GM23338 (cell line): ENCODE results near the gene PALLD. TPM values are rescaled to one million over a fixed set of nuclear protein-coding genes. Genes with fewer than 3 reads are reported as not detected.

Experiments used
- ATAC-seq: fragments of 200-7000 bp; cut with Tn5 transposase; 3 replicates; pipeline ENCODE4 v1.9.1; 2020
- DNase-seq: peaks from one replicate; pipeline ENCODE4 v3.0.0-alpha.2; 2015; ENCODE audit warnings: low spot score
- H2AFZ ChIP-seq: fragments of 200-600 bp; sonication (generic); 2 replicates; pipeline ENCODE4 v1.8.0; 2016; ENCODE audit warnings: antibody characterized with exemption, mild to moderate bottlenecking, moderate library complexity
- H3F3A ChIP-seq: fragments of 200-600 bp; sonication (generic); replicated peaks from 2 replicates; pipeline ENCODE4 v1.8.0; 2017; ENCODE audit warnings: antibody characterized with exemption, mixed run types, low read depth
- H3K27ac ChIP-seq: fragments of 200-600 bp; sonication (generic); 2 replicates; pipeline ENCODE4 v1.6.1; 2016; ENCODE audit warnings: low read depth
- H3K27me3 ChIP-seq: fragments of 200-600 bp; sonication (generic); 2 replicates; pipeline ENCODE4 v1.8.0; 2016; ENCODE audit warnings: mild to moderate bottlenecking, mixed run types, moderate library complexity; ENCODE audit not compliant: insufficient read depth
- H3K36me3 ChIP-seq: fragments of 200-600 bp; sonication (generic); 2 replicates; pipeline ENCODE4 v1.8.0; 2016; ENCODE audit warnings: mild to moderate bottlenecking; ENCODE audit not compliant: insufficient read depth
- H3K4me1 ChIP-seq: fragments of 200-600 bp; sonication (generic); 2 replicates; pipeline ENCODE4 v1.8.0; 2016; ENCODE audit warnings: mild to moderate bottlenecking, moderate library complexity; ENCODE audit not compliant: insufficient read depth
- H3K4me2 ChIP-seq: fragments of 200-600 bp; sonication (generic); 2 replicates; pipeline ENCODE4 v1.7.1; 2017; ENCODE audit warnings: mixed run types
- H3K4me3 ChIP-seq: fragments of 200-600 bp; sonication (generic); 2 replicates; pipeline ENCODE4 v1.6.1; 2016; ENCODE audit warnings: mixed run types
- H3K79me2 ChIP-seq: fragments of 200-600 bp; sonication (generic); replicated peaks from 2 replicates; pipeline ENCODE4 v1.8.0; 2017; ENCODE audit warnings: mild to moderate bottlenecking; ENCODE audit not compliant: insufficient read depth
- H3K9me2 ChIP-seq: fragments of 200-600 bp; sonication (generic); 2 replicates; pipeline ENCODE4 v1.8.0; 2017; ENCODE audit not compliant: insufficient read depth
- H4K20me1 ChIP-seq: fragments of 200-600 bp; sonication (generic); replicated peaks from 2 replicates; pipeline ENCODE4 v1.8.0; 2017; ENCODE audit warnings: mild to moderate bottlenecking; ENCODE audit not compliant: insufficient read depth
- H3K27ac Mint-ChIP-seq: 2 replicates; pipeline ENCODE4 v1.8.0; 2020; ENCODE audit warnings: inconsistent platforms, mild to moderate bottlenecking, moderate library complexity, mixed read lengths
- H3K27me3 Mint-ChIP-seq: 3 replicates; pipeline ENCODE4 v1.8.0; 2022; ENCODE audit warnings: low read depth, mild to moderate bottlenecking, moderate library complexity, mixed read lengths, inconsistent platforms; ENCODE audit not compliant: insufficient read depth, poor library complexity
- H3K36me3 Mint-ChIP-seq: 3 replicates; pipeline ENCODE4 v1.8.0; 2021; ENCODE audit warnings: low read depth, mild to moderate bottlenecking, inconsistent platforms, moderate library complexity, mixed read lengths
- H3K4me1 Mint-ChIP-seq: 3 replicates; pipeline ENCODE4 v1.8.0; 2020; ENCODE audit warnings: mild to moderate bottlenecking, inconsistent platforms, mixed read lengths
- H3K4me3 Mint-ChIP-seq: 3 replicates; pipeline ENCODE4 v1.8.0; 2021; ENCODE audit warnings: moderate library complexity, mild to moderate bottlenecking, inconsistent platforms, mixed read lengths
- H3K9me3 Mint-ChIP-seq: 3 replicates; pipeline ENCODE4 v1.8.0; 2020; ENCODE audit warnings: moderate library complexity, mild to moderate bottlenecking, inconsistent platforms, mixed read lengths
- CREB1 ChIP-seq: fragments of 250-450 bp; sonication (Bioruptor Pico); IDR thresholded peaks from 2 replicates; pipeline ENCODE4 v1.5.0; 2020; ENCODE audit warnings: low read depth, mild to moderate bottlenecking, moderate library complexity
- EZH2 ChIP-seq: fragments of 200-600 bp; sonication (generic); IDR thresholded peaks from one replicate; pipeline ENCODE4 v1.8.0; 2017; ENCODE audit warnings: antibody characterized with exemption, mild to moderate bottlenecking, low read depth; ENCODE audit not compliant: unreplicated experiment
- EZH2phosphoT487 ChIP-seq: fragments of 200-600 bp; sonication (generic); IDR thresholded peaks from one replicate; pipeline ENCODE4 v1.8.1; 2018; ENCODE audit warnings: antibody characterized with exemption; ENCODE audit not compliant: unreplicated experiment
- NANOG ChIP-seq: IDR thresholded peaks from 2 replicates; pipeline ENCODE4 v1.6.1; 2016; ENCODE audit warnings: antibody characterized with exemption, borderline replicate concordance
- POLR2AphosphoS5 ChIP-seq: IDR thresholded peaks from 2 replicates; pipeline ENCODE4 v1.6.1; 2016; ENCODE audit warnings: antibody characterized with exemption, low read depth
- STAT1 ChIP-seq: IDR thresholded peaks from one replicate; pipeline ENCODE4 v1.6.1; 2016; ENCODE audit warnings: antibody characterized with exemption; ENCODE audit not compliant: unreplicated experiment
- ZNF114 ChIP-seq: fragments of 250-450 bp; sonication (Bioruptor Pico); IDR thresholded peaks from 2 replicates; pipeline ENCODE4 v1.5.0; 2020; ENCODE audit warnings: mild to moderate bottlenecking, moderate library complexity
- polyA plus RNA-seq: library from polyadenylated mRNA; unstranded; fragments of >200 nt; fragmentation: Nextera tagmentation; extraction: Ambion mirVana; gene quantifications from 2 replicates; pipeline ENCODE4 v1.2.1, GENCODE V29; 2016
- total RNA-seq: library from RNA; depleted of rRNA; stranded (reverse); fragments of >200 nt; shearing (Covaris generic); gene quantifications from 2 replicates; pipeline ENCODE4 v1.2.3, GENCODE V29; 2014
- TF ChIP-seq, protein P1 (sequence below): fragments of 250-450 bp; sonication (Bioruptor Pico); IDR thresholded peaks from 2 replicates; pipeline ENCODE4 v1.5.0; 2020; ENCODE audit warnings: mild to moderate bottlenecking, moderate library complexity
- TF ChIP-seq, protein P2 (sequence below), 2 experiments: fragments of 200-600 bp in 1 of 2; sonication (generic) in 1 of 2; conservative IDR thresholded peaks; 2 replicates each; pipeline versions ENCODE4 v1.5.1 to v1.6.1; 2016 to 2017; ENCODE audit warnings: antibody characterized with exemption in 2 of 2, low read depth in 2 of 2, mild to moderate bottlenecking in 2 of 2, moderate library complexity in 1 of 2

PALLD gene
- total and polyA plus RNA-seq, 2 experiments from 2014 or later: 13.1 to 30.2 TPM

DNA sequence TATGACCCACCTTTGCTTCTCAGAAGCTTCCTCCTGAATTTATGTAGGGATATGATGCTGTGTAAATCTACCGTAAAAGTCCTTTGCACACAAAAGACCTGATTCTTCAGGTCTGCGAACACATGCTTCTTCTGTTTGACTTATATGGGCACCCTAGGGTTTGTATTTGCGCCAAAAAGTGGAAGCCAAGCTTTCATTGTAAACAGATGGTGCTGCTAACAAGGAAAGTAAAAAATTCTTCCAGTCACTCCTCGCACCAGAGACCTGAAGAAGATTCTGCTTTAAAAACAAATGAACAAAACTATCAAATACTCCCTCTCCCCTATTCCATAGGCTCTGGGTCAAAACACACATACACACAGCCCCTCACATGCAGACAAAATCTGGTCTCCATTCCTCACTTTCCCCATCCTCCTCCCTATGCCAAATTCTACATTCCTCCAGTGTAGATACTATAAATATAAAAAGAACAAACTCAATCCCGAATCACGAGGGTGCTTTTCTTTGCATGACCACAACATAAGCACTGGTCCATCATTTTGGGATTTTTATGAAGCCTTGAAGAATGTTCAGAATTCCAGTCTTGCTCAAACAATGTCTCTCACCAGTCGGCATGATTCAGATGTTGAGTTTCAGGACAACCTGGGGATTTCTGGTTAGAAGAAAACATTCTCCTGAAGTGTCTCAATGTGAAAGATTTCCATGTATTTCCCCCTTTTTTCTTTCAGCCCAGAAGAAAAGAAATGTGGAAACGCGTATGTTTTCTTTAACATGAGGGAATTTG lies 125.1 kb downstream of the PALLD start:
- DNase-seq (no peak), ATAC-seq (no peak)
- no peaks in the 10 kb centered on the region for H3K36me3 ChIP-seq
- no peak overlapping the region for H3K4me2 ChIP-seq
- no peak overlapping the region for H3K4me3 ChIP-seq
- H3K27ac ChIP-seq: no peak overlapping the region
- H3K36me3 Mint-ChIP-seq: no peaks in the 10 kb centered on the region
- no peaks in the 10 kb centered on the region for H3K27me3 Mint-ChIP-seq
- H3K9me2 ChIP-seq: no peaks in the 10 kb centered on the region; the same call in 1 of the 2 replicates
- no peaks in the 10 kb centered on the region for H3K79me2 ChIP-seq
- H3F3A ChIP-seq: no peaks in the 10 kb centered on the region
- no peak overlapping the region for H3K27ac Mint-ChIP-seq
- H3K4me1 ChIP-seq: no peaks in the 10 kb centered on the region; the same call in 1 of the 2 replicates
- H3K4me3 Mint-ChIP-seq: no peak overlapping the region
- H3K9me3 Mint-ChIP-seq: no peaks in the 10 kb centered on the region; the same call in 2 of the 3 replicates
- H3K4me1 Mint-ChIP-seq: peaks cover 15% of the 10 kb centered on the region; the same call in 2 of the 3 replicates
- H3K27me3 ChIP-seq: no peaks in the 10 kb centered on the region
- H4K20me1 ChIP-seq: no peaks in the 10 kb centered on the region
- peak overlapping the region; percentile 0; the same call in 1 of the 2 replicates for H2AFZ ChIP-seq
- no peak for TF ChIP-seq STAT1
- no peak for TF ChIP-seq NANOG

DNA sequence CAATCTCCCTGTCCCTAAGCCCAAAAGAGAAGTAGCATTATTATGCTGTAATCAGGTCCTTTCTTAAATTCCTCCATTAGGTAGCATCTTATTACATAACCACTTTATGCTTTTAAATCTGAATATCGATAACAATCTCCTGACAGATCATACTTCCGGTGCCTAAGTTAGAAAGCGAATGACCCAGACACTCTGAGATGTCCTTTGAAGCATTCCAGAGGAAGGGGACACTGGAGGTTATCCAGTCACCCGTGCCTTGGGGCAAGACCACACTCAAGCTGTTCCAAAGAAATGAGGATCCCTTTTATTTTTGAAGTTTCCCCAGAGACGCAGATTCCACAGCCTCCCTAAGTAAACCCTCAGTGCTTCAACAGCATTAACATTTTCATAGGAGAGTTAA lies 125.7 kb downstream of the PALLD start:
- Histone ChIP-seq H3K27ac (no peak overlapping the region), H3F3A (no peaks in the 10 kb centered on the region), H3K36me3 (no peaks in the 10 kb centered on the region), H3K9me2 (no peaks in the 10 kb centered on the region; the same call in 1 of the 2 replicates), H3K4me1 (no peaks in the 10 kb centered on the region; the same call in 1 of the 2 replicates), H3K27me3 (no peaks in the 10 kb centered on the region), H3K4me3 (no peak overlapping the region), H2AFZ (no peak overlapping the region), H3K79me2 (no peaks in the 10 kb centered on the region), H3K4me2 (no peak overlapping the region), H4K20me1 (no peaks in the 10 kb centered on the region)
- Mint-ChIP-seq H3K27ac (no peak overlapping the region), H3K4me1 (peaks cover 15% of the 10 kb centered on the region; the same call in 2 of the 3 replicates), H3K27me3 (no peaks in the 10 kb centered on the region), H3K9me3 (no peaks in the 10 kb centered on the region; the same call in 2 of the 3 replicates), H3K36me3 (no peaks in the 10 kb centered on the region), H3K4me3 (no peak overlapping the region)
- DNase-seq (no peak), ATAC-seq (no peak)
- no peak for TF ChIP-seq NANOG
- no peak for TF ChIP-seq ZNF114
- TF ChIP-seq POLR2AphosphoS5: no peak
- no peak for TF ChIP-seq STAT1
- no peak for TF ChIP-seq CREB1 (CRISPR knock-in tag)
- TF ChIP-seq, protein P1, sequence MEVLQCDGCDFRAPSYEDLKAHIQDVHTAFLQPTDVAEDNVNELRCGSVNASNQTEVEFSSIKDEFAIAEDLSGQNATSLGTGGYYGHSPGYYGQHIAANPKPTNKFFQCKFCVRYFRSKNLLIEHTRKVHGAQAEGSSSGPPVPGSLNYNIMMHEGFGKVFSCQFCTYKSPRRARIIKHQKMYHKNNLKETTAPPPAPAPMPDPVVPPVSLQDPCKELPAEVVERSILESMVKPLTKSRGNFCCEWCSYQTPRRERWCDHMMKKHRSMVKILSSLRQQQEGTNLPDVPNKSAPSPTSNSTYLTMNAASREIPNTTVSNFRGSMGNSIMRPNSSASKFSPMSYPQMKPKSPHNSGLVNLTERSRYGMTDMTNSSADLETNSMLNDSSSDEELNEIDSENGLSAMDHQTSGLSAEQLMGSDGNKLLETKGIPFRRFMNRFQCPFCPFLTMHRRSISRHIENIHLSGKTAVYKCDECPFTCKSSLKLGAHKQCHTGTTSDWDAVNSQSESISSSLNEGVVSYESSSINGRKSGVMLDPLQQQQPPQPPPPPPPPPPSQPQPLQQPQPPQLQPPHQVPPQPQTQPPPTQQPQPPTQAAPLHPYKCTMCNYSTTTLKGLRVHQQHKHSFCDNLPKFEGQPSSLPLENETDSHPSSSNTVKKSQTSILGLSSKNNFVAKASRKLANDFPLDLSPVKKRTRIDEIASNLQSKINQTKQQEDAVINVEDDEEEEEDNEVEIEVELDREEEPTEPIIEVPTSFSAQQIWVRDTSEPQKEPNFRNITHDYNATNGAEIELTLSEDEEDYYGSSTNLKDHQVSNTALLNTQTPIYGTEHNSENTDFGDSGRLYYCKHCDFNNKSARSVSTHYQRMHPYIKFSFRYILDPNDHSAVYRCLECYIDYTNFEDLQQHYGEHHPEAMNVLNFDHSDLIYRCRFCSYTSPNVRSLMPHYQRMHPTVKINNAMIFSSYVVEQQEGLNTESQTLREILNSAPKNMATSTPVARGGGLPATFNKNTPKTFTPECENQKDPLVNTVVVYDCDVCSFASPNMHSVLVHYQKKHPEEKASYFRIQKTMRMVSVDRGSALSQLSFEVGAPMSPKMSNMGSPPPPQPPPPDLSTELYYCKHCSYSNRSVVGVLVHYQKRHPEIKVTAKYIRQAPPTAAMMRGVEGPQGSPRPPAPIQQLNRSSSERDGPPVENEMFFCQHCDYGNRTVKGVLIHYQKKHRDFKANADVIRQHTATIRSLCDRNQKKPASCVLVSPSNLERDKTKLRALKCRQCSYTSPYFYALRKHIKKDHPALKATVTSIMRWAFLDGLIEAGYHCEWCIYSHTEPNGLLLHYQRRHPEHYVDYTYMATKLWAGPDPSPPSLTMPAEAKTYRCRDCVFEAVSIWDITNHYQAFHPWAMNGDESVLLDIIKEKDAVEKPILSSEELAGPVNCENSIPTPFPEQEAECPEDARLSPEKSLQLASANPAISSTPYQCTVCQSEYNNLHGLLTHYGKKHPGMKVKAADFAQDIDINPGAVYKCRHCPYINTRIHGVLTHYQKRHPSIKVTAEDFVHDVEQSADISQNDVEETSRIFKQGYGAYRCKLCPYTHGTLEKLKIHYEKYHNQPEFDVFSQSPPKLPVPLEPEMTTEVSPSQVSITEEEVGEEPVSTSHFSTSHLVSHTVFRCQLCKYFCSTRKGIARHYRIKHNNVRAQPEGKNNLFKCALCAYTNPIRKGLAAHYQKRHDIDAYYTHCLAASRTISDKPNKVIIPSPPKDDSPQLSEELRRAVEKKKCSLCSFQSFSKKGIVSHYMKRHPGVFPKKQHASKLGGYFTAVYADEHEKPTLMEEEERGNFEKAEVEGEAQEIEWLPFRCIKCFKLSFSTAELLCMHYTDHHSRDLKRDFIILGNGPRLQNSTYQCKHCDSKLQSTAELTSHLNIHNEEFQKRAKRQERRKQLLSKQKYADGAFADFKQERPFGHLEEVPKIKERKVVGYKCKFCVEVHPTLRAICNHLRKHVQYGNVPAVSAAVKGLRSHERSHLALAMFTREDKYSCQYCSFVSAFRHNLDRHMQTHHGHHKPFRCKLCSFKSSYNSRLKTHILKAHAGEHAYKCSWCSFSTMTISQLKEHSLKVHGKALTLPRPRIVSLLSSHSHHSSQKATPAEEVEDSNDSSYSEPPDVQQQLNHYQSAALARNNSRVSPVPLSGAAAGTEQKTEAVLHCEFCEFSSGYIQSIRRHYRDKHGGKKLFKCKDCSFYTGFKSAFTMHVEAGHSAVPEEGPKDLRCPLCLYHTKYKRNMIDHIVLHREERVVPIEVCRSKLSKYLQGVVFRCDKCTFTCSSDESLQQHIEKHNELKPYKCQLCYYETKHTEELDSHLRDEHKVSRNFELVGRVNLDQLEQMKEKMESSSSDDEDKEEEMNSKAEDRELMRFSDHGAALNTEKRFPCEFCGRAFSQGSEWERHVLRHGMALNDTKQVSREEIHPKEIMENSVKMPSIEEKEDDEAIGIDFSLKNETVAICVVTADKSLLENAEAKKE: no peak
- no peak for TF ChIP-seq EZH2
- TF ChIP-seq, protein P2, sequence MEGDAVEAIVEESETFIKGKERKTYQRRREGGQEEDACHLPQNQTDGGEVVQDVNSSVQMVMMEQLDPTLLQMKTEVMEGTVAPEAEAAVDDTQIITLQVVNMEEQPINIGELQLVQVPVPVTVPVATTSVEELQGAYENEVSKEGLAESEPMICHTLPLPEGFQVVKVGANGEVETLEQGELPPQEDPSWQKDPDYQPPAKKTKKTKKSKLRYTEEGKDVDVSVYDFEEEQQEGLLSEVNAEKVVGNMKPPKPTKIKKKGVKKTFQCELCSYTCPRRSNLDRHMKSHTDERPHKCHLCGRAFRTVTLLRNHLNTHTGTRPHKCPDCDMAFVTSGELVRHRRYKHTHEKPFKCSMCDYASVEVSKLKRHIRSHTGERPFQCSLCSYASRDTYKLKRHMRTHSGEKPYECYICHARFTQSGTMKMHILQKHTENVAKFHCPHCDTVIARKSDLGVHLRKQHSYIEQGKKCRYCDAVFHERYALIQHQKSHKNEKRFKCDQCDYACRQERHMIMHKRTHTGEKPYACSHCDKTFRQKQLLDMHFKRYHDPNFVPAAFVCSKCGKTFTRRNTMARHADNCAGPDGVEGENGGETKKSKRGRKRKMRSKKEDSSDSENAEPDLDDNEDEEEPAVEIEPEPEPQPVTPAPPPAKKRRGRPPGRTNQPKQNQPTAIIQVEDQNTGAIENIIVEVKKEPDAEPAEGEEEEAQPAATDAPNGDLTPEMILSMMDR (conservative IDR thresholded peaks at IDR 0.05; ENCODE audit: low read depth in 2 of 2): no peak
- TF ChIP-seq EZH2phosphoT487: no peak
